Breast epithelium (tissue), 3 donors: Measurements from ENCODE around the gene PGM5.

ENCODE experiments used
- POLR2A ChIP-seq: fragments of 450-650 bp; IDR thresholded peaks from one replicate; pipeline ENCODE4 v1.6.1; 2016; ENCODE audit warnings: antibody characterized with exemption, mild to moderate bottlenecking, moderate library complexity
- POLR2AphosphoS5 ChIP-seq, 3 donors: sonication (generic); formaldehyde crosslinking; IDR thresholded peaks; one replicate each; pipeline ENCODE4 v1.6.1; 2017; ENCODE audit warnings: antibody characterized with exemption in 3 of 3
- TF ChIP-seq, protein P1 (sequence below), 3 donors: fragments of 450-650 bp; IDR thresholded peaks; one replicate each; pipeline ENCODE4 v1.5.1; 2016 to 2017; ENCODE audit warnings: antibody characterized with exemption in 3 of 3, mild to moderate bottlenecking in 3 of 3, moderate library complexity in 3 of 3

GRCh38 chr9:68522131-68522530 is 165.7 kb downstream of the PGM5 start:
- TF ChIP-seq, protein P1, sequence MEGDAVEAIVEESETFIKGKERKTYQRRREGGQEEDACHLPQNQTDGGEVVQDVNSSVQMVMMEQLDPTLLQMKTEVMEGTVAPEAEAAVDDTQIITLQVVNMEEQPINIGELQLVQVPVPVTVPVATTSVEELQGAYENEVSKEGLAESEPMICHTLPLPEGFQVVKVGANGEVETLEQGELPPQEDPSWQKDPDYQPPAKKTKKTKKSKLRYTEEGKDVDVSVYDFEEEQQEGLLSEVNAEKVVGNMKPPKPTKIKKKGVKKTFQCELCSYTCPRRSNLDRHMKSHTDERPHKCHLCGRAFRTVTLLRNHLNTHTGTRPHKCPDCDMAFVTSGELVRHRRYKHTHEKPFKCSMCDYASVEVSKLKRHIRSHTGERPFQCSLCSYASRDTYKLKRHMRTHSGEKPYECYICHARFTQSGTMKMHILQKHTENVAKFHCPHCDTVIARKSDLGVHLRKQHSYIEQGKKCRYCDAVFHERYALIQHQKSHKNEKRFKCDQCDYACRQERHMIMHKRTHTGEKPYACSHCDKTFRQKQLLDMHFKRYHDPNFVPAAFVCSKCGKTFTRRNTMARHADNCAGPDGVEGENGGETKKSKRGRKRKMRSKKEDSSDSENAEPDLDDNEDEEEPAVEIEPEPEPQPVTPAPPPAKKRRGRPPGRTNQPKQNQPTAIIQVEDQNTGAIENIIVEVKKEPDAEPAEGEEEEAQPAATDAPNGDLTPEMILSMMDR (IDR thresholded peaks at IDR 0.05) = no peak
- TF ChIP-seq POLR2A (no peak), POLR2AphosphoS5 (IDR thresholded peaks at IDR 0.05) (no peak)
